ENCODE measurements around the gene GLIS2. TPM values are rescaled to one million over a fixed set of nuclear protein-coding genes. Genes with fewer than 3 reads are reported as not detected.

The GLIS2 gene
- total and polyA plus RNA-seq, 5 donors from 2014 or later: 0.03 TPM; not detected in 4

GRCh38 chr16:4384509-4384942, 68.7 kb downstream of the GLIS2 start:
- Histone ChIP-seq H3K4me1 (ENCODE audit: control insufficient read depth, insufficient read depth, low read length, poor library complexity, severe bottlenecking) (peaks cover 3% of the 10 kb centered on the region), H3K36me3 (ENCODE audit: control insufficient read depth, insufficient read depth, low read length) (peaks cover 65% of the 10 kb centered on the region), H3K4me3 (ENCODE audit: low read depth, low read length) (no peak overlapping the region), H3K9me3 (ENCODE audit: control insufficient read depth in 2 of 2, low read length in 2 of 2) (no peaks in the 10 kb centered on the region), H3K27me3 (ENCODE audit: control insufficient read depth, insufficient read depth, low read length) (no peaks in the 10 kb centered on the region), H3K27ac (ENCODE audit: insufficient read depth, low read length, poor library complexity, severe bottlenecking) (no peak overlapping the region)
- peaks cover 0 to 2% (median 0%) of the 10 kb centered on the region in 4 donors for H3K4me1 Mint-ChIP-seq
- H3K9me3 Mint-ChIP-seq: peaks cover 0 to 3% (median 0%) of the 10 kb centered on the region in 7 donors
- H3K27ac Mint-ChIP-seq: no peak overlapping the region
- ATAC-seq (ENCODE audit: low read depth in 2 of 2) (no peak), DNase-seq (no peak)
- no peaks in the 10 kb centered on the region for H3K36me3 Mint-ChIP-seq
- H3K4me3 Mint-ChIP-seq: no peak overlapping the region
- no peaks in the 10 kb centered on the region for H3K27me3 Mint-ChIP-seq

- H3K9me3 Mint-ChIP-seq: peaks cover 0 to 3% (median 0%) of the 10 kb centered on the region in 7 donors
- Histone ChIP-seq H3K36me3 (ENCODE audit: control insufficient read depth, insufficient read depth, low read length) (peaks cover 72% of the 10 kb centered on the region), H3K4me3 (ENCODE audit: low read depth, low read length) (no peak overlapping the region), H3K9me3 (ENCODE audit: control insufficient read depth in 2 of 2, low read length in 2 of 2) (no peaks in the 10 kb centered on the region), H3K27ac (ENCODE audit: insufficient read depth, low read length, poor library complexity, severe bottlenecking) (no peak overlapping the region), H3K4me1 (ENCODE audit: control insufficient read depth, insufficient read depth, low read length, poor library complexity, severe bottlenecking) (peaks cover under 1% of the 10 kb centered on the region), H3K27me3 (ENCODE audit: control insufficient read depth, insufficient read depth, low read length) (no peaks in the 10 kb centered on the region)
- H3K36me3 Mint-ChIP-seq: peaks cover 6% of the 10 kb centered on the region
- peak overlapping the region in 2 of 3 donors; percentile 26 to 31 for H3K27ac Mint-ChIP-seq
- ATAC-seq (ENCODE audit: low read depth in 2 of 2) (no peak), DNase-seq (no peak)
- no peaks in the 10 kb centered on the region for H3K27me3 Mint-ChIP-seq
- H3K4me3 Mint-ChIP-seq: no peak overlapping the region
- H3K4me1 Mint-ChIP-seq: peaks cover 0 to 2% (median 0%) of the 10 kb centered on the region in 4 donors
Observed at GRCh38 chr16:4385066-4385788, 69.4 kb downstream of the GLIS2 start.

- no peaks in the 10 kb centered on the region for H3K27me3 Mint-ChIP-seq
- Histone ChIP-seq H3K9me3 (ENCODE audit: control insufficient read depth in 2 of 2, low read length in 2 of 2) (no peaks in the 10 kb centered on the region), H3K27ac (ENCODE audit: insufficient read depth, low read length, poor library complexity, severe bottlenecking) (no peak overlapping the region), H3K36me3 (ENCODE audit: control insufficient read depth, insufficient read depth, low read length) (peaks cover 72% of the 10 kb centered on the region), H3K4me1 (ENCODE audit: control insufficient read depth, insufficient read depth, low read length, poor library complexity, severe bottlenecking) (no peaks in the 10 kb centered on the region), H3K27me3 (ENCODE audit: control insufficient read depth, insufficient read depth, low read length) (no peaks in the 10 kb centered on the region), H3K4me3 (ENCODE audit: low read depth, low read length) (no peak overlapping the region)
- peak overlapping the region in 1 of 3 donors; percentile 26 for H3K27ac Mint-ChIP-seq
- peaks cover 0 to 3% (median 0%) of the 10 kb centered on the region in 7 donors for H3K9me3 Mint-ChIP-seq
- ATAC-seq (ENCODE audit: low read depth in 2 of 2) (no peak), DNase-seq (no peak)
- H3K36me3 Mint-ChIP-seq: peaks cover 7% of the 10 kb centered on the region
- H3K4me3 Mint-ChIP-seq: no peak overlapping the region
- H3K4me1 Mint-ChIP-seq: peaks cover 0 to 2% (median 0%) of the 10 kb centered on the region in 4 donors
Observed at GRCh38 chr16:4385789-4386450, 70.1 kb downstream of the GLIS2 start.

GRCh38 chr16:4386451-4386805, 70.6 kb downstream of the GLIS2 start:
- no peak for DNase-seq
- no peaks in the 10 kb centered on the region for H3K27me3 ChIP-seq (ENCODE audit: control insufficient read depth, insufficient read depth, low read length)
- Mint-ChIP-seq H3K4me3 (no peak overlapping the region), H3K9me3 (peaks cover 0 to 2% (median 0%) of the 10 kb centered on the region in 7 donors), H3K36me3 (peaks cover 7% of the 10 kb centered on the region), H3K27ac (peak overlapping the region in 1 of 3 donors; percentile 63), H3K27me3 (no peaks in the 10 kb centered on the region), H3K4me1 (peaks cover 0 to 2% (median 0%) of the 10 kb centered on the region in 4 donors)
- H3K4me3 ChIP-seq (ENCODE audit: low read depth, low read length): no peak overlapping the region
- H3K9me3 ChIP-seq (ENCODE audit: control insufficient read depth in 2 of 2, low read length in 2 of 2): no peaks in the 10 kb centered on the region
- no peaks in the 10 kb centered on the region for H3K4me1 ChIP-seq (ENCODE audit: control insufficient read depth, insufficient read depth, low read length, poor library complexity, severe bottlenecking)
- ATAC-seq (ENCODE audit: low read depth in 2 of 2): no peak
- H3K27ac ChIP-seq (ENCODE audit: insufficient read depth, low read length, poor library complexity, severe bottlenecking): no peak overlapping the region
- H3K36me3 ChIP-seq (ENCODE audit: control insufficient read depth, insufficient read depth, low read length): peaks cover 68% of the 10 kb centered on the region

GRCh38 chr16:4386951-4387565, 71.2 kb downstream of the GLIS2 start:
- H3K4me1 Mint-ChIP-seq: peaks cover 0 to 2% (median 0%) of the 10 kb centered on the region in 4 donors
- H3K36me3 ChIP-seq (ENCODE audit: control insufficient read depth, insufficient read depth, low read length): peaks cover 71% of the 10 kb centered on the region
- no peak overlapping the region for H3K27ac ChIP-seq (ENCODE audit: insufficient read depth, low read length, poor library complexity, severe bottlenecking)
- no peaks in the 10 kb centered on the region for H3K27me3 ChIP-seq (ENCODE audit: control insufficient read depth, insufficient read depth, low read length)
- H3K36me3 Mint-ChIP-seq: peaks cover 7% of the 10 kb centered on the region
- H3K27me3 Mint-ChIP-seq: no peaks in the 10 kb centered on the region
- DNase-seq (no peak), ATAC-seq (ENCODE audit: low read depth in 2 of 2) (no peak)
- H3K4me3 Mint-ChIP-seq: no peak overlapping the region
- no peak overlapping the region for H3K4me3 ChIP-seq (ENCODE audit: low read depth, low read length)
- peaks cover 4% of the 10 kb centered on the region for H3K4me1 ChIP-seq (ENCODE audit: control insufficient read depth, insufficient read depth, low read length, poor library complexity, severe bottlenecking)
- H3K27ac Mint-ChIP-seq: peak overlapping the region in 1 of 3 donors; percentile 63
- H3K9me3 Mint-ChIP-seq: peaks cover 0 to 2% (median 0%) of the 10 kb centered on the region in 7 donors
- no peaks in the 10 kb centered on the region for H3K9me3 ChIP-seq (ENCODE audit: control insufficient read depth in 2 of 2, low read length in 2 of 2)

- Histone ChIP-seq H3K36me3 (ENCODE audit: control insufficient read depth, insufficient read depth, low read length) (peaks cover 74% of the 10 kb centered on the region), H3K9me3 (ENCODE audit: control insufficient read depth in 2 of 2, low read length in 2 of 2) (no peaks in the 10 kb centered on the region), H3K27ac (ENCODE audit: insufficient read depth, low read length, poor library complexity, severe bottlenecking) (no peak overlapping the region), H3K4me3 (ENCODE audit: low read depth, low read length) (no peak overlapping the region), H3K27me3 (ENCODE audit: control insufficient read depth, insufficient read depth, low read length) (no peaks in the 10 kb centered on the region), H3K4me1 (ENCODE audit: control insufficient read depth, insufficient read depth, low read length, poor library complexity, severe bottlenecking) (peaks cover 5% of the 10 kb centered on the region)
- Mint-ChIP-seq H3K27ac (no peak overlapping the region), H3K9me3 (peaks cover 0 to 2% (median 0%) of the 10 kb centered on the region in 7 donors), H3K27me3 (no peaks in the 10 kb centered on the region), H3K4me3 (no peak overlapping the region), H3K4me1 (peaks cover 0 to 4% (median 0%) of the 10 kb centered on the region in 4 donors), H3K36me3 (peaks cover 7% of the 10 kb centered on the region)
- ATAC-seq (ENCODE audit: low read depth in 2 of 2) (no peak), DNase-seq (no peak)
Observed at GRCh38 chr16:4387781-4388180, 71.9 kb downstream of the GLIS2 start.

GRCh38 chr16:4388271-4389021, 72.6 kb downstream of the GLIS2 start:
- Mint-ChIP-seq H3K4me3 (no peak overlapping the region), H3K27ac (no peak overlapping the region), H3K36me3 (peaks cover 7% of the 10 kb centered on the region), H3K9me3 (peaks cover 0 to 2% (median 0%) of the 10 kb centered on the region in 7 donors), H3K4me1 (peaks cover 0 to 2% (median 0%) of the 10 kb centered on the region in 4 donors), H3K27me3 (no peaks in the 10 kb centered on the region)
- Histone ChIP-seq H3K4me3 (ENCODE audit: low read depth, low read length) (no peak overlapping the region), H3K36me3 (ENCODE audit: control insufficient read depth, insufficient read depth, low read length) (peaks cover 76% of the 10 kb centered on the region), H3K27me3 (ENCODE audit: control insufficient read depth, insufficient read depth, low read length) (no peaks in the 10 kb centered on the region), H3K9me3 (ENCODE audit: control insufficient read depth in 2 of 2, low read length in 2 of 2) (no peaks in the 10 kb centered on the region), H3K27ac (ENCODE audit: insufficient read depth, low read length, poor library complexity, severe bottlenecking) (no peak overlapping the region), H3K4me1 (ENCODE audit: control insufficient read depth, insufficient read depth, low read length, poor library complexity, severe bottlenecking) (peaks cover 5% of the 10 kb centered on the region)
- no peak for ATAC-seq (ENCODE audit: low read depth in 2 of 2)
- no peak for DNase-seq
